K562 (cell line): ENCODE results near the gene KIFC3.

Experiments used
- NR4A1 ChIP-seq, 2 experiments: fragments of 250-450 bp in 1 of 2; fragments of 450-650 bp in 1 of 2; sonication (Bioruptor Pico) in 1 of 2; IDR thresholded peaks; 2 replicates each; pipeline versions ENCODE4 v1.4.0 to v1.6.1; 2016 to 2020; ENCODE audit warnings: mild to moderate bottlenecking in 2 of 2, missing compliant biosample characterization in 1 of 2, missing genetic modification characterization in 1 of 2, moderate library complexity in 1 of 2
- TF ChIP-seq, protein P1 (sequence below): fragments of 250-450 bp; sonication (Bioruptor Pico); IDR thresholded peaks from 2 replicates; pipeline ENCODE4 v1.5.0; 2021

DNA sequence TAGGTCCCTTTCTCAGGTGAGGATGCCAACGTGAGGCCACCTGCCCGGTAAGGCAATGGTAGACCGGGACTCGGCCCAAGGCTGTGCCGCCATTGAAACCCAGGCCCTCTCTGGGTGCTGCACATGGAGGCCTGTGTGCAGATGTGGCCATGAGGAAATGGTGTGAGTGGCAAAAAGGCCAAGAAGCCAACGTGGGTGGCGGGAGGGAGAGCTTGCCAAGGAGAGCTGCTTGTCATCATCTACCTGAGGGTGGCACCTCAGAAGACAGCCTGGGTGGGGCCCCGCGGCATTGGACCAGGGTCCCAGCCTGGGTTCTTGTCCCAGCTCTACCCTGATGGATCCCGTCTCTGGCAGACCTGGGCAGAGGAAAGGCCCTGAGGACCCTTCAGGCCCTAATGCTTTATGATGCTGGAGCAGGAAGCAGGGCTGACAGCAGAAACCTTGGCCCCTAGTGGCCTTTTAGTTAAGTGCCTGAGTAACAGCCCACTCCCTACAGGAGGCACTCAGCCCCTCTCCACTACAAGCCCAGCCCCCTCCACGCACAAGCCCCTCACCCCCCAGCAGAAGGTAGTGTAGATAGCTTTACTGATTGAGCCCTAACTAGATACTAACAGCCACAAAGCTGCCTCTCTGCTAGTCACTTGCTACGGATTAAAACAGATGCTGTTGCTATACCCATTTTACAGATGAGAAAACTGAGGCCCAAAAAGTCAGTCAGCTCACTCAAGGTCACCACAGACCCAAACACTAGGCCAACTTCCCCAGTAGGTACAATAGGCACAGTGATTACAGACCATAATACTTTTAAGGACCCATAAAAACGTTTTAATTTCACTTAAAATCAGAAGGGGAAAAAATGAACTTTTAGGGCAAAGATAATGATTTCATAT lies 26.2 kb upstream of the KIFC3 start:
- TF ChIP-seq, protein P1, sequence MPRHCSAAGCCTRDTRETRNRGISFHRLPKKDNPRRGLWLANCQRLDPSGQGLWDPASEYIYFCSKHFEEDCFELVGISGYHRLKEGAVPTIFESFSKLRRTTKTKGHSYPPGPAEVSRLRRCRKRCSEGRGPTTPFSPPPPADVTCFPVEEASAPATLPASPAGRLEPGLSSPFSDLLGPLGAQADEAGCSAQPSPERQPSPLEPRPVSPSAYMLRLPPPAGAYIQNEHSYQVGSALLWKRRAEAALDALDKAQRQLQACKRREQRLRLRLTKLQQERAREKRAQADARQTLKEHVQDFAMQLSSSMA (CRISPR knock-in tag): no peak
- TF ChIP-seq NR4A1 (CRISPR knock-in tag; IDR thresholded peaks at IDR 0.05) (no peak), NR4A1 (tag; IDR thresholded peaks at IDR 0.05) (no peak)
